Gastrocnemius medialis (tissue), 4 donors: Measurements from ENCODE around the gene POLD2.

Source experiments
- CTCF ChIP-seq, 5 experiments: fragments of 450-650 bp in 3 of 5; fragments of 200-600 bp in 2 of 5; sonication (generic) in 2 of 5; IDR thresholded peaks in 4 of 5; conservative IDR thresholded peaks in 1 of 5; 1 replicate in 4 of 5; 2 replicates in 1 of 5; pipeline ENCODE4 v1.5.1; 2016 to 2019; ENCODE audit warnings: antibody characterized with exemption in 5 of 5, mild to moderate bottlenecking in 3 of 5, moderate library complexity in 3 of 5
- POLR2A ChIP-seq, 2 donors: fragments of 450-650 bp; IDR thresholded peaks; one replicate each; pipeline ENCODE4 v1.6.1; 2017; ENCODE audit warnings: antibody characterized with exemption in 2 of 2, mild to moderate bottlenecking in 2 of 2, moderate library complexity in 2 of 2

- TF ChIP-seq CTCF (IDR thresholded peaks at IDR 0.05 in 4 of 5, conservative IDR thresholded peaks at IDR 0.05 in 1 of 5) (no peak), POLR2A (IDR thresholded peaks at IDR 0.05) (no peak)
Observed at GRCh38 chr7:44161371-44161770, 38.0 kb upstream of the POLD2 start.
